ENCODE results near the gene UBE2H.

DNA sequence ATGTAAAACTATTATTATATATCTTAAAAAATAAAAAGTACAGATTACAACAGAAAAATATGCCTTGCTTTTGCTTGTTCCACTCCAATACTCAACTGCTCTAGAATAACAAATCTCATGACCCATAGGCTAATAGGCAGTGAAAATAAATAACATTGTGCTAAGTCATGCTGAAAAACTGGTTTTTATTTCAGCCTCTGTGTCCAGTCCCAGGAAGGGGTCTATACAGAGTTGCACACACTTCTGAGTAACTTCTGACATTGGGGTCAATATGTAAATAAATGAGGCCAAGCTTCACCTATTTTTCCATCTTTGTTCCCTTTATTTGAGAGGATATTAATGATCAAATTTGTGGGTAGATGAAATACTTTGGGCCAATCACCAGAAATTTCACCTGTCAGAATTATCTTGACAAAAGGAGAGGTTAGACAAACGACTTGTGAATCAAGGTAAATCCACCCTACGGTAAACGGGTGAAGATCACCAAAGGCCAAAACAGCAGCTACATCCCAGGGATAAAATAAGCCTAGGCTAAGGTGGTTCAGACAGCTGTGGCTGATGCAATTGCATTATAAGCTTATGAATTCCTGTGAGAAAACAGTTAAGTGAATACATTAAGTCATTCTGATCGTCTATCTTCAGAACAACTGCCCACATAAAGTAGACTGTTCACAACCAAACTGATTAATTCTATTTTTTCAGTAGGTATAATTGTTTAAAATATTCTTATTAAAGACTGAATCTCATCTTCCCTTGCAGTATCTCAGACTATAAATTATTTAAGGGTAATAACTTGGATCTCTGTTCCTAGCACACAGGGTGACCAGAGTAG is 87.5 kb downstream of the UBE2H start:
- TF ChIP-seq, protein P1, sequence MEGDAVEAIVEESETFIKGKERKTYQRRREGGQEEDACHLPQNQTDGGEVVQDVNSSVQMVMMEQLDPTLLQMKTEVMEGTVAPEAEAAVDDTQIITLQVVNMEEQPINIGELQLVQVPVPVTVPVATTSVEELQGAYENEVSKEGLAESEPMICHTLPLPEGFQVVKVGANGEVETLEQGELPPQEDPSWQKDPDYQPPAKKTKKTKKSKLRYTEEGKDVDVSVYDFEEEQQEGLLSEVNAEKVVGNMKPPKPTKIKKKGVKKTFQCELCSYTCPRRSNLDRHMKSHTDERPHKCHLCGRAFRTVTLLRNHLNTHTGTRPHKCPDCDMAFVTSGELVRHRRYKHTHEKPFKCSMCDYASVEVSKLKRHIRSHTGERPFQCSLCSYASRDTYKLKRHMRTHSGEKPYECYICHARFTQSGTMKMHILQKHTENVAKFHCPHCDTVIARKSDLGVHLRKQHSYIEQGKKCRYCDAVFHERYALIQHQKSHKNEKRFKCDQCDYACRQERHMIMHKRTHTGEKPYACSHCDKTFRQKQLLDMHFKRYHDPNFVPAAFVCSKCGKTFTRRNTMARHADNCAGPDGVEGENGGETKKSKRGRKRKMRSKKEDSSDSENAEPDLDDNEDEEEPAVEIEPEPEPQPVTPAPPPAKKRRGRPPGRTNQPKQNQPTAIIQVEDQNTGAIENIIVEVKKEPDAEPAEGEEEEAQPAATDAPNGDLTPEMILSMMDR (IDR thresholded peaks at IDR 0.05), result no peak
- no peak for TF ChIP-seq POLR2A (IDR thresholded peaks at IDR 0.05)
